Immature natural killer cell (primary cell): Measurements from ENCODE around the gene TFCP2L1. TPM values are rescaled to one million over a fixed set of nuclear protein-coding genes. Genes with fewer than 3 reads are reported as not detected.
A peak's percentile ranks its signal among the peaks of the same experiment; 100 is the strongest.
"Not testable (repeated sequence)": the region's sequence is repeated elsewhere in the genome, so short reads cannot be mapped to it uniquely, and the experiment has no call there.

Experiments used
- DNase-seq, 3 donors: peaks; one replicate each; pipeline ENCODE4 v3.0.0; 2022; ENCODE audit warnings: mixed read lengths in 1 of 3
- H3K27ac Mint-ChIP-seq, 6 donors: one replicate each; pipeline ENCODE4 v1.8.0; 2020; ENCODE audit warnings: mixed read lengths in 6 of 6, mild to moderate bottlenecking in 5 of 6, inconsistent platforms in 4 of 6, moderate library complexity in 3 of 6
- H3K27me3 Mint-ChIP-seq, 3 donors: one replicate each; pipeline ENCODE4 v1.8.0; 2020 to 2021; ENCODE audit warnings: low read depth in 3 of 3, mild to moderate bottlenecking in 3 of 3, mixed read lengths in 3 of 3, moderate library complexity in 3 of 3, inconsistent platforms in 1 of 3
- H3K36me3 Mint-ChIP-seq, 3 donors: one replicate each; pipeline ENCODE4 v1.8.0; 2020; ENCODE audit warnings: mixed read lengths in 3 of 3, inconsistent platforms in 2 of 3, mild to moderate bottlenecking in 2 of 3
- H3K4me1 Mint-ChIP-seq, 2 donors: one replicate each; pipeline ENCODE4 v1.8.0; 2020; ENCODE audit warnings: inconsistent platforms in 2 of 2, mild to moderate bottlenecking in 2 of 2, mixed read lengths in 2 of 2, moderate library complexity in 1 of 2
- H3K4me3 Mint-ChIP-seq, 5 donors: one replicate each; pipeline ENCODE4 v1.8.0; 2020; ENCODE audit warnings: mild to moderate bottlenecking in 5 of 5, mixed read lengths in 5 of 5, inconsistent platforms in 3 of 5, moderate library complexity in 3 of 5
- H3K9me3 Mint-ChIP-seq, 6 donors: one replicate each; pipeline ENCODE4 v1.8.0; 2020; ENCODE audit warnings: mild to moderate bottlenecking in 6 of 6, mixed read lengths in 6 of 6, inconsistent platforms in 4 of 6, moderate library complexity in 3 of 6
- polyA plus RNA-seq, 3 donors: library from polyadenylated mRNA; unstranded; fragments of 300-500 nt; fragmentation: Illumina TruSeq; gene quantifications; one replicate each; pipeline ENCODE4 v1.2.3, GENCODE V29; 2021

TFCP2L1 gene
- polyA plus RNA-seq: under 1 TPM in 2 of 3 donors, not detected in 1; 0.02 to 0.14 TPM

GRCh38 chr2:121284463-121285449 is at the start of gene TFCP2L1:
TFCP2L1 (minus strand) TSS chr2:121285202; CDS start chr2:121285109, 93 bp downstream.
- no peak within 1 kb of the TSS for H3K27ac Mint-ChIP-seq
- DNase-seq: peak in 1 of 3 donors; percentile 3
- H3K27me3 Mint-ChIP-seq: peaks cover 4 to 18% (median 7%) of the 10 kb centered on the region in 3 donors

GRCh38 chr2:121333834-121334558 is 49.0 kb upstream of the TFCP2L1 start:
- Mint-ChIP-seq H3K27me3 (peaks cover 2 to 10% (median 9%) of the 10 kb centered on the region in 3 donors), H3K4me1 (no peaks in the 10 kb centered on the region), H3K27ac (no peak overlapping the region), H3K4me3 (no peak overlapping the region), H3K36me3 (peaks cover 0 to 6% (median 4%) of the 10 kb centered on the region in 3 donors), H3K9me3 (no peaks in the 10 kb centered on the region)
- no peak for DNase-seq

More at GRCh38 chr2:121284463-121285449, at the start of gene TFCP2L1:
- peaks cover 5 to 8% of the 10 kb centered on the region in 2 donors for H3K4me1 Mint-ChIP-seq
- no peaks in the 10 kb centered on the region for H3K9me3 Mint-ChIP-seq
- H3K36me3 Mint-ChIP-seq: no peaks in the 10 kb centered on the region
- H3K4me3 Mint-ChIP-seq: peak within 1 kb of the TSS; percentile 38 to 74 (median 68)

DNA sequence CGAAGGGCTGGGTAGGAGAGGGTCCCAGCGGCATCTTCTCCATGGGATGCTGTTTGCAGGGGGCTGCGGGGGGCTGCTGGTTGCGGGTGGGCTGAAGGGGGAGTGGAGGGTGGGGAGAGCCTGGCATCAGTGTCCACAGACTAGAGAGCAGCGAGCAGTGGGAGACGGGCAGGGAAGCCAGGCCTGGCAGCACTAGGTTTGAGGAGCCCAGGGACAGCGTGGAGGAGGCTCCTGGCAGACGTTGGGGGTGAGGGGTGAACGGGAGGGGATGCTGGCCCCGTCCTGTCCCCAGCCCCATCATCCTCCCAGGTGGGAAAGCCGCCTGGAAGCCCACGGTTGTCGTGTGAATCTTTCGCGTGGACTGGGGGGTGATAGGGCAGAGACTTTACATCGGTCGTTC is 48.2 kb upstream of the TFCP2L1 start:
- Mint-ChIP-seq H3K4me1 (no peaks in the 10 kb centered on the region), H3K9me3 (no peaks in the 10 kb centered on the region), H3K27me3 (peaks cover 2 to 10% (median 10%) of the 10 kb centered on the region in 3 donors), H3K27ac (no peak overlapping the region), H3K36me3 (no peaks in the 10 kb centered on the region), H3K4me3 (no peak overlapping the region)
- no peak for DNase-seq

GRCh38 chr2:121331324-121331723 is 46.3 kb upstream of the TFCP2L1 start:
- not testable (repeated sequence) for H3K4me1 Mint-ChIP-seq, H3K27ac Mint-ChIP-seq, DNase-seq, H3K36me3 Mint-ChIP-seq, H3K4me3 Mint-ChIP-seq, H3K9me3 Mint-ChIP-seq
- H3K27me3 Mint-ChIP-seq: peaks cover 0 to 12% (median 8%) of the 10 kb centered on the region in 3 donors

DNA sequence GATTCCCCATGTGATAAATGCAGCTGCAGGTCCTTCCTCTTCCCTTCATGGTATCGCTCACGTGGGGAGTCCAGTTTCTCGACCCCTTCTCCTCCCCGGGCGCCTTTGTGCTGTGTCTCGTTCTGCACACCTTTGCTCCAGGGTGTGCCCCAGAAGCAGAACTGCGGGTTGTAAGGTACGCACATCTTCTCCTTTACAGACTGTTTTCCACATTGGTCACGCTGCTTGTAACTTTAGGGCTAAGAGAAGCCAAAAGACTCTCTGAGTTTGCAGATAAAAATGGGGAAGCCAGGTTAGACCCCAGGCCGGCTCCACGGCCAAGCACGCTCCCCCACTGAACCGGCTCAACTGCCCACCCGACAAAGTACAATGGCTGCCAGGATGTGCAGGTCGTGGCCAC is 45.9 kb upstream of the TFCP2L1 start:
- Mint-ChIP-seq H3K4me1 (no peaks in the 10 kb centered on the region), H3K27ac (no peak overlapping the region), H3K4me3 (no peak overlapping the region), H3K27me3 (peaks cover 0 to 12% (median 8%) of the 10 kb centered on the region in 3 donors), H3K36me3 (no peaks in the 10 kb centered on the region), H3K9me3 (no peaks in the 10 kb centered on the region)
- DNase-seq: no peak

DNA sequence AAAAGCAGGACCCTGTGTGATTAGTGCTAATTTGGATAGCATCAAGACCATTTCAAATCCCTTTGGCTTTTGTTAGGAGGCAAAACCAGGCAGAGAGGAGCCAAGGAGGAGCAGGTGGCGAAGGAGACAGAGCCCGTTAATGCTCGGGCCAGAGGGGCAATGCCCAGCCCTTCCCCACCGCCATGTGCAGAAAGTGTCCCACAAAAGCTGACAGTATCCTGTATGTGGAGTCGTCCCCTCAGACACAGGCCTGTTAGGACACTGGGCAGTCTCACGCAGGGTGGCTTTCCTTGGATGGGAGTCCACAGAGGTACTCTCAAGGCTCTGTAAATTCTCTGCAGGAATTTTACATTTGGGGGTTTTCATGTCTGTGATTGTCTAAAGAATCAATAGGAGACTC is 44.8 kb upstream of the TFCP2L1 start:
- Mint-ChIP-seq H3K27me3 (peaks cover 0 to 9% (median 5%) of the 10 kb centered on the region in 3 donors), H3K4me1 (no peaks in the 10 kb centered on the region), H3K36me3 (no peaks in the 10 kb centered on the region), H3K9me3 (no peaks in the 10 kb centered on the region), H3K4me3 (no peak overlapping the region), H3K27ac (no peak overlapping the region)
- DNase-seq: no peak

- H3K9me3 Mint-ChIP-seq: no peaks in the 10 kb centered on the region
- no peak for DNase-seq
- H3K4me3 Mint-ChIP-seq: no peak overlapping the region
- no peaks in the 10 kb centered on the region for H3K4me1 Mint-ChIP-seq
- H3K27ac Mint-ChIP-seq: no peak overlapping the region
- no peaks in the 10 kb centered on the region for H3K36me3 Mint-ChIP-seq
- peaks cover 0 to 9% (median 3%) of the 10 kb centered on the region in 3 donors for H3K27me3 Mint-ChIP-seq
Measured at GRCh38 chr2:121326628-121327027, 41.6 kb upstream of the TFCP2L1 start.

DNA sequence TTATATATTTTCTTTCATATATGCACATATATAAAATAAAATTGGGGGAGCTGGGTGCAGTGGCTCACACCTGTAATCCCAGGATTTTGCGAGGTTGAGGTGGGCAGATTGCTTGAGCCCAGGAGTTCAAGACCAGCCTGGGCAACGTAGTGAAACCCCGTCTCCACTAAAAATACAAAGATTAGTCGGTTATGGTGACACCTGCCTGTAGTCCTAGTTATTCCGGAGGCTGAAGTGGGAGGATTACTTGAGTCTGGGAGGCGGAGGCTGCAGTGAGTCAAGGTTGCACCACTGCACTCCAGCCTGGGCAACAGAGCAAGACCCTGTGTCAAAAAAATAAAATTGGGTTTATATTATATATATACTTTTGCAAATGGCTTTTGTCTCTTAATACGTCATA is 39.6 kb upstream of the TFCP2L1 start:
- no peaks in the 10 kb centered on the region for H3K4me1 Mint-ChIP-seq
- H3K4me3 Mint-ChIP-seq: no peak overlapping the region
- no peak overlapping the region for H3K27ac Mint-ChIP-seq
- no peaks in the 10 kb centered on the region for H3K9me3 Mint-ChIP-seq
- DNase-seq: no peak
- H3K36me3 Mint-ChIP-seq: no peaks in the 10 kb centered on the region
- H3K27me3 Mint-ChIP-seq: peaks cover 0 to 11% (median 3%) of the 10 kb centered on the region in 3 donors

DNA sequence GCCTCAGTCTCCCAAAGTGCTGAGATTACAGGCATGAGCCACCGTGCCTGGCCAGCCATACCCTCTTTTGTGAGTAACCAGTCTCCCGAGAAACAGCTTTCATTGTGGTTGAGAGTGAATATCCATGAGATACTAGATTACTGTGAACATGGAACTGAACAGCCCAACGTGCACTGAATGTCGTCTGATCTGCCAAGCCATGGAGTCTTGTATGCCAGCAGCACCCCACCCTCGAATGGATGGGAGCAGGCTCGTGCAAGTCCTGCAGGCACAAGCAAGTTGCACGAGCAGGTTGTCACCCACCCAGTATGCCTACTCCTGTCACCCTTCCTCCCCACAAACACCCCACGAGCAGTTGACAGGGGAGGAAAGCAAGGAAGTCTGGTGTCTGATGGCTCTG is 36.5 kb upstream of the TFCP2L1 start:
- Mint-ChIP-seq H3K27ac (no peak overlapping the region), H3K4me1 (no peaks in the 10 kb centered on the region), H3K36me3 (no peaks in the 10 kb centered on the region), H3K27me3 (peaks cover 0 to 7% (median 2%) of the 10 kb centered on the region in 3 donors), H3K9me3 (no peaks in the 10 kb centered on the region), H3K4me3 (no peak overlapping the region)
- DNase-seq: no peak

GRCh38 chr2:121319941-121320340 is 34.9 kb upstream of the TFCP2L1 start:
- Mint-ChIP-seq H3K36me3 (no peaks in the 10 kb centered on the region), H3K27ac (no peak overlapping the region), H3K27me3 (peaks cover 0 to 5% (median 2%) of the 10 kb centered on the region in 3 donors), H3K9me3 (no peaks in the 10 kb centered on the region), H3K4me1 (no peaks in the 10 kb centered on the region), H3K4me3 (no peak overlapping the region)
- no peak for DNase-seq

- H3K4me1 Mint-ChIP-seq: no peaks in the 10 kb centered on the region
- no peaks in the 10 kb centered on the region for H3K36me3 Mint-ChIP-seq
- H3K4me3 Mint-ChIP-seq: no peak overlapping the region
- H3K27me3 Mint-ChIP-seq: peaks cover 3 to 10% (median 6%) of the 10 kb centered on the region in 3 donors
- H3K9me3 Mint-ChIP-seq: no peaks in the 10 kb centered on the region
- H3K27ac Mint-ChIP-seq: no peak overlapping the region
- DNase-seq: no peak
Measured at GRCh38 chr2:121316986-121317385, 32.0 kb upstream of the TFCP2L1 start.

GRCh38 chr2:121313701-121314100 is 28.7 kb upstream of the TFCP2L1 start:
- H3K27me3 Mint-ChIP-seq, H3K4me3 Mint-ChIP-seq, H3K27ac Mint-ChIP-seq, DNase-seq, H3K9me3 Mint-ChIP-seq, H3K36me3 Mint-ChIP-seq: not testable (repeated sequence)
- H3K4me1 Mint-ChIP-seq: peaks cover 15 to 19% of the 10 kb centered on the region in 2 donors

DNA sequence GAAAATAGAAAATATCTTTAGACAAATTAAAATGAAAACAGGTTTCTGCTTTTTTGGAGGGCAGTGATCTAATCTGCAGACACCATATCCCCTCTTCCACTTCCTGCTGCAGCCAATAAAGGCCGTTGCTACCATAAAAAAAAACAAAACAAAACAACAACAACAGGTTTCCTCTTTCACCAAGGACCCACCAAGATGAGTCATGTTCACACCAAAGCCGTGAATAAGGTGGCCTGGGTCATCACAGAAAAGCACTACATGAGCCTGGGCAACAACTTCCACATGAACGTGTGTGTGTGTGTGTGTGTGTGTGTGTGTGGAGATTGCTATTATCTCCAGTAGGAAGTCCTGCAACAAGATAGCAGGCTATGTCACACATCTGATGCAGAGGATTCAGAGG is 24.8 kb upstream of the TFCP2L1 start:
- H3K4me3 Mint-ChIP-seq: peak overlapping the region in 4 of 5 donors; percentile 2 to 19 (median 14)
- H3K9me3 Mint-ChIP-seq: no peaks in the 10 kb centered on the region
- no peaks in the 10 kb centered on the region for H3K36me3 Mint-ChIP-seq
- peaks cover 6 to 9% (median 9%) of the 10 kb centered on the region in 3 donors for H3K27me3 Mint-ChIP-seq
- DNase-seq: peak; percentile 53 to 65 (median 64)
- peak overlapping the region in 5 of 6 donors; percentile 61 to 79 (median 63) for H3K27ac Mint-ChIP-seq
- H3K4me1 Mint-ChIP-seq: peaks cover 17 to 23% of the 10 kb centered on the region in 2 donors

GRCh38 chr2:121309323-121309722 is 24.3 kb upstream of the TFCP2L1 start:
- Mint-ChIP-seq H3K9me3 (no peaks in the 10 kb centered on the region), H3K27me3 (peaks cover 6 to 14% (median 9%) of the 10 kb centered on the region in 3 donors), H3K4me1 (peaks cover 17 to 23% of the 10 kb centered on the region in 2 donors), H3K27ac (peak overlapping the region in 5 of 6 donors; percentile 42 to 79 (median 63)), H3K4me3 (peak overlapping the region in 2 of 5 donors; percentile 11 to 18), H3K36me3 (no peaks in the 10 kb centered on the region)
- DNase-seq: no peak
